CD4-positive, alpha-beta T cell treated with Interleukin-6 at 100 ng/mL for 8 hours (primary cell): ENCODE data around the gene RFX5.
A peak's percentile ranks its signal among the peaks of the same experiment; 100 is the strongest.
"Not testable (repeated sequence)": the region's sequence is repeated elsewhere in the genome, so short reads cannot be mapped to it uniquely, and the experiment has no call there.

Source experiments
- DNase-seq: peaks from one replicate; pipeline ENCODE4 v3.0.0-alpha.2; 2020; ENCODE audit warnings: mixed read lengths, low spot score

Gene RFX5

DNA sequence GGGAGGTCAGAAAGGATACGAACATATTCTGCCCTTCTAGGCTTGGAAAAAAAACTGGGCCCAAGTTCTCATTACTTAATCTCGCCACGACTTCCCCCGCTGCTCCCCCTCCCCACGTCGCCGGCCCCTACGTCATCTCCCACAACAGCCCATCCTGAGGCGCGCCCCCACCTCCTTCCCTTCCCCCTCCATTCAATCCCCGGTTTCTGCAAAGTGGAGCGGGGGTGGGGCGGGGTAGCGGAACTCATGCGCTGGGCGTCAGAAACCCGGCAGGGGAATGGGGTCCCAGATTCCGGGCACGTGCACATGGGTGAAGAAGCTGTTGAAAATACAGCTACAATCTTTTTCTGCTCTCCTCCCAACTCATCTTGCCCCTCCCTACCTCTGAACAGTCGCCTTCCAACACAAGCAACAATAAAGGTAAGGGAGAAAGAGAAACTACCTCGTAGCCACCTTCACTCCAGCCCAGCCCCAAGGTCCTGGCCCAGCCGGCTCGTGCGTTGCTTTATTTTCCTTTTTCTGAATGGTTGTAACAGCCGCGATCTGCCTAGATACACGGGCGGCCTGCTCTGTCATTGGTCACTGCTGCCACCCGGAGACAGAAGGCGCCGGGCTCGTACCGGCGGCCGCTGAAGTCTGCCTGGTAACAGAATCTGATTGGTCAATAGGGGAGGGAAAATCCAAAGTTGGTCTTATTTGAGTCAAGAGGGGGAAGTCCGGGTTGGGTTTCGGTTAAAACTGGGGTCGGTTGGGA is at the start of gene RFX5:
Gene RFX5 (minus strand): TSS at position 484 of the 754 bp plus-strand sequence. CDS start 932 bp downstream, outside the sequence.
- DNase-seq = peak; percentile 96

DNA sequence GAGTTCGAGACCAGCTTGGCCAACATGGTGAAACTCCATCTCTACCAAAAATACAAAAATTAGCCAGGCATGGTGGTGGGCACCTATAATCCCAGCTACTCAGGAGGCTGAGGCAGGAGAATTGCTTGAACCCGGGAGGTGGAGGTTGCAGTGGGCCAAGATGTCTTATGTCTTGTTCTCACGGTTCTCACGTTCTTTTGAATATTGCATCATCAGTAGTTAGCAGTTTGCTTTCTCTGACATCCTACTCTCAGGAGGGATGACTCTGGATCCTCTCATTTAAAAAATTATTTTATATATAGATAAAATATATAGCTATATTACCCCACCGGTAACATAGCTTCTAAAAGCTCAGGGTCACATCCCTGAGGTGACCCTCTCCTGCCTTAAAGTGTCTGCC is 49.2 kb upstream of the RFX5 start:
- DNase-seq = not testable (repeated sequence)

DNA sequence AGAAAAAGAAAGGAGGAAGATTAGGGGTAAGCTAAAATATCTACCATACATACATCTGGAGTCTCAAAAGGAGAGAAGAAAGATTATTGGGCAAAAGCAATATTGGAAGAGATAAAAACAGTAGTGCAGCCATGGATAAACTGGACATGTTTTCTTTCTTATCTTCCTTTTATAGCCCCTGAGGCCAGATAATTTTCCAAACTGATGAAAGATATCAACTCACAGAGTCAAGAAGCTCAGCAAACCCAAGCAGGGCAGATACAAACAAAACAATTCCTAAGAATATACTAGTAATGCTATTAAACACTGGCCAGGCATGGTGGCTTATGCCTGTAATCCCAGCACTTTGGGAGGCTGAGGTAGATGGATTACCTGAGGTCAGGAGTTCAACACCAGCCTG is 46.5 kb upstream of the RFX5 start:
- no peak for DNase-seq

DNA sequence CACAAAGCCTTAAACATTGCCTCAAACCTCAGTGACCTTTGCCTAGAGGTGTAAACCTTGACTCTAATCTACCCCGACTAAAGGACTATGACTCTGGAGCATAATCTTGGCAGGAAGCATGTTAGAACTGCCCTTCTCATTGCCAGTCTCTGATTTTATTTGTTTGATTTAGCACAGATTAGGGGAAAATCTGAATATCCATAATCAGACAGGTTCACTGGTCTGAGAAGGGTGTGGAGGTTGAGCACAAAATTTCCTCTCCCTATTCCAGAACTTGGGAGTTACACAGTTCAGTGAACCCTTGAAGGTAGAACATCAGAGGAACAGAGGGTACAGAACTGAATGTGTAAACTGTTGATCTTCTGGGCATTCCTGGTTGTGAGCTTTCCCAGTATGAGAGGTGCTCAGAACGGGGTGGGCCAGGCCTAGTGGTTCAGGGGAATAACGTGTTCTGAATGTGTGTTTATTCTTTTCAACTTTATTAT is 44.1 kb upstream of the RFX5 start:
- DNase-seq = no peak

DNA sequence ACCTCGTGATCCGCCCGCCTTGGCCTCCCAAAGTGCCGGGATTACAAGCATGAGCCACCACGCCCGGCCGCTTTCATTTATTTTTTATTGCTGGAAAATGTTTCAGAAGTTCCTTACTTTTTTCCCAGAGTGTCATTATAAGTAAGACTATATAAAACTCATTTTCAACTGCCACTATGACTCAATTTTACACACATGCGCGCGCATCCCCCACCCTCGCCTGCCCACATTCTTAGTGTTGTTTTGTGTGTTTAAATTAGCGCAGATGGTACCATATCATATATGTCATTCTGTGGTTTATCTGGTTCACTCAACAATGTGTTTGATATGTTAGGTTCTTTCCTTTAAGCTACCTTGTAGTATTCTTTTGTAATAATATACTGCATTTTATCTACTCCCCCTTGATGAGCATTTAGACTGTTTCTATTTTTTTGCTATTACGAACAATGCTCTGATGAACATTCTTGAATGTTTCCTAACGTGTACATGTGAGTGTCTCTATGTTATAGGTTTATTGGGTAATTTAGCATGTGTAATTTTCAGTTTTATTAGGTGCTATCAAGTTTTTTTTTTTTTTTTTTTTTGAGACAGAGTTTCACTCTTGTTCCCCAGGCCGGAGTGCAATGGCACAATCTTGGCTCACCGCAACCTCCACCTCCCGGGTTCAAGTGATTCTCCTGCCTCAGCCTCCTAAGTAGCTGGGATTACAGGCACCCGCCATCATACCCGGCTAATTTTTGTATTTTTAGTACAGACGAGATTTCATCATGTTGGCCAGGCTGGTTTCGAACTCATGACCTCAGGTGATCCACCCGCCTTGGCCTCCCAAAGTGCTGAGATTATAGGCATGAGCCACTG is 43.4 kb upstream of the RFX5 start:
- DNase-seq = not testable (repeated sequence)

DNA sequence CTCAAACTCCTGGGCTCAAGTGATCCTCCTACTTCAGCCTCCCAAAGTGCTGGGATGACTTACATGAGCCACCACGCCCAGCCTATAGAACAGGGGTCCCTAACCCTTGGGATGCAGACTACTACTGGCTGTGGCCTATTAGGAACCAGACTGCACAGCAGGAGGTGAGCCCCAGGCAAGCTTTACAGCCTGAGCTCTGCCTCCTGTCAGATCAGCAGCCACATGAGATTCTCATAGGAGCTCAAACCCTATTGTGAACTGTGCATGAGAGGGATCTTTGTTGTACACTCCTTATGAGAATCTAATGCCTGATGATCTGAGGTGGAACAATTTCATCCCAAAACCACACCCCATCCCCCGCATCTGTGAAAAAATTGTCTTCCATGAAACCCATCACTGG is 39.0 kb upstream of the RFX5 start:
- DNase-seq = no peak

DNA sequence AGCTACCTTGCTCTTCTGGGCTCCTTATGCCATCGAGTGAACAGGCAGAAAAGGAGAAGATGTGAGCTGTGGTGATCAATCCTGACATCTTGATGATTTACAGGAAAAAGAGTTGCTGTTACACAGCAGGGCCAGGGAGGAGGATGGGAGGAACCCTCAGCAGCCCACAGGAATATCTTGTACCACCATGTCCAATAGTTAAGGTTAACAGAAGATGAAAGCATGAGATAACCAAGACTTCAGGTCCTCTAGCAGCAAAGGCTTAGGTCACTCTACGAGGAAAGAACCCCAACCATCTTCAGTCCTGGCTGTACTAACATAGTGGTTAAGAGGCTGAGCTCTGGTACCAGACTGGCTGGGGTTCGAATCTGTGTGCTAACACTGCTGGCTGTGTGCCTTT is 37.5 kb upstream of the RFX5 start:
- DNase-seq = no peak

DNA sequence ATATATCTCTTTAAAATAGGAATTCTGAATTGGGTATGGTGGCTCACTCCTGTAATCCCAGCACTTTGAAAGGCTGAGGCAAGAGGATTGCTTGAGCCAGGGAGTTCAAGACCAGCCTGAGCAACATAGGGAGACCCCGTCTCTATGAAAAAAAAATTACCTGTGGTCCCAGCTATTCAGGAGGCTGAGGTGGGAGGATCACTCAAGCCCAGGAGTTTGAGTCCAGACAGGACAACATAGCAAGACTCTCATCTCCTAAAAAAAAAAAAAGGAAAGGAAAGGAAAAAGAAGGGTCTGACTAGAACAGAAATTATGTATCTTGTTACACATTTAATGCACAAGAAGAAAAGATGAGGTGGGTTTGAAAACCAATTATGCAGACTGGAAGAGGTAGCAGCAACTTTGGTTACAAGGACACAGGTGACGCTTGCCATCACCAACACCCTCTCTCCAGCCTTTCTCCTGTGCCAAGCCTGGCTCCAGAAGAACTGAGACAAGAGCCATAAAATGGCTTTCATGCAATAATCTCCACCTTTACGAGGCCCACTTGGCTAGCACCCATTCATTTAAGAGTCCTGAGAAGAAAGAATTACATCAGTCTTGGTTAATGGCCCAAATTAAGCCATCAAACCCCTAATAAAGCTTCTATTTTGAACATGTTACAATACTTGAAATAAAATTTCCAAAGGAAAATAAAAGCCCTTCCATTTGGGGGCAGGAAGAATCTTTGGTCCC is 30.3 kb upstream of the RFX5 start:
- DNase-seq = no peak

DNA sequence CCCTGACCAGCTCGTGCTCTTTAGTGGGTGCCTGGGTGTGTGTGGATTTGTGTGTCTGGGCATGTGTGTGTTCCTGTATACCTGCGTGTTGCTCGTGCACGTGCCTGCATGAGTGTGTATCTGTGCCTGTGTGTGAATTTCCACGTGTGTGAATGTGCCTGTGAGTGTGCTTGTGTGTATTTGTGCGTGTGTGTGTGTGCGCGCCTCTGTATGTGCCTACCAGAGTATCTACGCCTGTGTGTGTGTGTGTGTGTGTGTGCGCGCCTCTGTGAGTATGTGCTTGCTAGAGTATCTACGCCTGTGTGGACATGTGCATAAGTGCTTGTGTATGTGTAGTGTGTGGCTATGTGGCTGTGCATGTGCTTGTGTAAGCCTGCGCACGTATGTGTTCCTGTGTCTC is 26.1 kb upstream of the RFX5 start:
- DNase-seq = no peak

DNA sequence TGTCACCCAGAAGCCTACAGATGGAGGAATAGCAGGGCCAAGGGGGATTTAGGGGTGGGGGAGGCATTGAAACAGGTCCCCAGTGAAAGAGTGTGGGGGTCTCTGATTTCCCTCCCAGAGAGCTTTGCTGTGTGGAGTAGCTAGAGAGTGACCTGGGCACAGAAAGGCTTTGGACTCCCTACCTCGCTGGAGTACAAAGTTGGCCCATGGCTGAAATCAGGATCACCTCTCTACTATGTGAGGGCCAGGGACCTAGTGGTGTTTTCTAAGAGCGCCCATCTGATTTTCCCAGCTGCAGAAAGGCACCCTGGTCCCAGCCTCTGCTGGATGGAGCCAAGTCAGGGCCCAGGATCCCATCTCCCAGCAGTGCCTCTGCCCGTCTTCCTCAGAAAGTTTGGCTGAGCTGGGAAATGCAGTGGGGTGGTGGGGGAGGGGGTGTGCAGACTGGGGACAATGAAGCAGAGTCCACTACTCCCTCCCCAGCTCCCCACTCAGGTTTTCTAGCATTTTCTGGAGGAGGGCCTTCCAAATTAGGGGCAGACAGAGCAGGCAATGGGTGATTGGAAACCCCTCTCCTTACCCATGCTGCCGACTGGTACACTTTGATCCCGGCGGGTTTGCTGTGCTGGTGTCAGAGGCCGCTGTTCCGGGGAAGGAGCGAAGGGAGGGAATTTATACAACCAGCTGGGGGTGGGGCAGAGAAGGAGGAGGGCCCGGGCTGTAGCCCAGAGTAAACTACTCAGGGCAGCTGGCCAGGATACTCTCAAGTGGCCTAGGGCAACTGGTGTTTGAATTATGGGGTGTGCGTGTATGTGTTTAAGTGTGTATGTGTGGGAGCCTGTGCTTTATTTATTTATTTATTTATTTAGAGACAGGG is 25.2 kb upstream of the RFX5 start, which contains the start of gene SELENBP1:
Gene SELENBP1 (minus strand): TSS at position 648 of the 877 bp plus-strand sequence. CDS start 64 bp downstream, at position 584.
- DNase-seq = no peak

DNA sequence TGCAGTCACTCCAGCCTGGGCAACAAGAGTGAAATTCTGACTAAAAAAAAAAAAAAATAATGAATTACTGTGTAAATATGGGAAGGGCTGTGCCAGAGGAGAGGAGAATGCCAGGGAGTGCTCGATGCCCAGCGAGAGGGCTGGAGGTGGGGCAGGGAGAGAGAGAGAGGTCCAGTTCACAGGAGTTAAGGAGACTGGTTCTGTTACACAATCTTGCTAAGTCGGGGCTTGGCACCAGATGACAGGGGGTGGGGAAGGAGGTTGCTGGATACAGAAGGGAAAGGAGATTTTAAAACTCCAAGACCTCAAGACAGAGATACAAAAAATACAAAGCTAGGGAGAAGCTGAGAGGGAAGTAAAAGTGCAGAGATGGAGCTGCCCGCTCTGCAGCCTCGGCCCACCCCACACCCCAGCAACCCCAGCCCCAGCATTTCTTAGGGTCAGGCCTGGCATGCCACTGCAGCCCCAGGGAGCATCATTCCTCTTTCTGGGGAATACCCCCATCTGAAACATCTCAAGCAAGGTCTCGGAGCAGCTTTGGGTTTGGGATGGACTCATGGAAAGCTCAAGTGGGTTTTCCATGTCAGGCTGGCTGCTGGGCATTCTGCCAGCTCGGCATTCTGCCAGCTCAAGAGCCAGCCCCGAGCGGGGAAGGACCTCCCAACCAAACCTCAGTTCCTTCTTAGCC is 24.5 kb upstream of the RFX5 start:
- DNase-seq = no peak

DNA sequence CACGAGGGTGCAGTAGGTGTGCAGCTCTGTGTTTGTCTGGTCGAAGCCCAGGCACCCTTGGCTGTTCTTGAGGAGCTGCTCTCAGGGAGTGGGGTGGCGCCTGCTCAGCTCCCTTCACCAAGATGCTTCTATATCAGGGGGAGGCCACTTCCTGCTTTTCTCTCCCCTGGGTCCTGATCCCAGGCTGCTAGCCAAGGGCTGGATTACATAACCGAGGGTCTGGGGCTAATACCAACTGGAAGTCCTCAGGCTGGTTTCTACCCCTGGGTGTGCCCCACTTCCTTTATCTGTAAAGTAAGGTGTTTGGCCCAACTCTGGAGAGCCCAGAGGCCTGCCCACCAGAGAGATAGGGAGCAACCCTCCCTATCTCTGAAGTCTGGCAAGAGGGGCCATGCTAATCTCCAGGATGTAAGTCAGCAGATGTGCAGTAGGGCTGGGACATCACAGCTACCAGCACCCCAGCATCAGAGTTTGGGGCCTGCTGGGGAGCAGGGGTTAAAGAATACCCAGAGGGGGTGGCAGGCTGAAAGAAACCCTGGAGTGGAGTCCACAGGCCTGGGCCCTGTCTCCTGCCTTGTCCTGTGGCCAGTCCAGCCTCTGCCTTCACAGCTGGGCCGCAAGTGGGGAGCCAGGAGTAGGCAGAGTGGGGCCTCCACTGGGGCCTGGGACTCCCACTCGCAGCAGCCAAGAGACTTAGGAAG is 23.3 kb upstream of the RFX5 start:
- no peak for DNase-seq

DNA sequence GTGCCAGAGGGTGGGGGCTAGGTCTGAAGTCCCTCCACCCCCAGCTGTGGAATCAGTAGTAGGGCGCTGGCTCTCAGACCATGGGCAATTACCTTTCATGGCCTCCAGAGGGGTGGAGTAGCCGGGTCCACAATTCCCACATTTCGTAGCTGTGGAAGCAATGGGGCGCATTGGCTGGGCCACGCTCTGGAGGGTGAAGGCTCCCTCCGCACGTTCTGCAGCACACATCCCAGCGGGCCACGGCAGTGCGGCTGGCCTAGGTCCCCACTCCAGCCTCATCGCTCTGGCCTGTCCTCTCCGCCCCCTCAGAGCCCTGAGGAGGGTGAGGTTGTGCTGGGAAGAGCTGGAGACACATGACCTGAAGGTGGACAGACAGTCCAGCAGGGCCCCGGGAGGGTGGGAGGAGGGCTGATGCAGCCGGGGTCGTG is 22.6 kb upstream of the RFX5 start:
- no peak for DNase-seq

DNA sequence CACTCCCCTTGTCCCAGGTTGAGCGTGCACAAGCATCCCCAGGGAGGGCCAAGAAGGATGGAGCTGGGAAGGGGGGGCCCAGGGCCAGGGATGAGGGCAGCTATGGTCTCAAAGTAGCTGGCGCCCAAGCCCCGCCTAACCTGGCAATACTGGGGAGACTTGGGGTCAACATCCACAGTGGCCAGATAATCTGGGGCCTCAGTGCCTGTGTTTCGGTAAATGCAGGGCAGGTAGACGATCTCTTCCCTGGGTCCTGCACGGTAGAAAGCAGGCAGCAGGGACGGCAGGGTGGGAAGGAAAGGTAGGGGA is 22.2 kb upstream of the RFX5 start:
- DNase-seq = no peak

DNA sequence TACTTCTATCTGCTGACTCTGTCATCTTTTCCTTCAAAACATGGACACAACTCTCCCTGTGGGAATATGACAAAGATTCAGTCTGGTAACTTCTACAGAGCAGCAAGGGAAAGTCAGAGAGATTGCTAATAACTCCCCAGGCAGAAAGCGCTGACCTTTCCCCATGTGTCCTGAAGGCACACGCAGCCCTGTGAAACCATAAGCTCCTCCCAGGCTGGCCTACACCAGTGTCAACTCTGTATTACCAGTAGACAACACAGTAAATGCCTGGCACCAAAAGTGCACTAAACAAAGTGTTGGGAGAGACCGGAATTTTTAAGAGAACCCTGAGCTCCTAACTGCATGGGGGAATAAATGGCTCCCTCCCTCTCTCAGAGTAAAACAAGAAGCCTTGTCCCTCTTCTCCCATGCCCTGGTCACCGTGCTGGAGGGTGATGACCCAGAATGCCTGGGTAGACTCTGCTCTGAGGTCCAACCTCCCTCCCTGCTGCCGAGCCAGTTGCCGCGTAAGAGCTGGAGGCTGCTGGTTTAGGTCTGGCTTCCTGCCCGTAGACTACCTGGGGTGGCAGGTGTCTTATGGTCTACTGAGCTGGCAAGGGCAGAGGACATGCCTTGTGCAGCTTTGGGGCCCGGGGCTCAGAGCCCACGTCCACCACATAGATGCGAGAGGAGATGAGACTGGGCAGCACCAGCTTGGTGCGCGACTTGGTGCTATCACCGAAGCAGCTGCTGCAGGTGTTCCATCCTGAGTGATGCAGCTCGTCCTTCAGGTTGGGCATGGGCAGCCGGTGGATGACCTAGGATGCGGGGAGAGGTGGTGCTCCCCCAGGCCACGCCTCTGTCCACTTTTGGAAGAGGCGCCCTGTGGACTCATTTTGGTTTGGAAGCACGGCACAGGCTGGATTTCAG is 21.6 kb upstream of the RFX5 start:
- no peak for DNase-seq

DNA sequence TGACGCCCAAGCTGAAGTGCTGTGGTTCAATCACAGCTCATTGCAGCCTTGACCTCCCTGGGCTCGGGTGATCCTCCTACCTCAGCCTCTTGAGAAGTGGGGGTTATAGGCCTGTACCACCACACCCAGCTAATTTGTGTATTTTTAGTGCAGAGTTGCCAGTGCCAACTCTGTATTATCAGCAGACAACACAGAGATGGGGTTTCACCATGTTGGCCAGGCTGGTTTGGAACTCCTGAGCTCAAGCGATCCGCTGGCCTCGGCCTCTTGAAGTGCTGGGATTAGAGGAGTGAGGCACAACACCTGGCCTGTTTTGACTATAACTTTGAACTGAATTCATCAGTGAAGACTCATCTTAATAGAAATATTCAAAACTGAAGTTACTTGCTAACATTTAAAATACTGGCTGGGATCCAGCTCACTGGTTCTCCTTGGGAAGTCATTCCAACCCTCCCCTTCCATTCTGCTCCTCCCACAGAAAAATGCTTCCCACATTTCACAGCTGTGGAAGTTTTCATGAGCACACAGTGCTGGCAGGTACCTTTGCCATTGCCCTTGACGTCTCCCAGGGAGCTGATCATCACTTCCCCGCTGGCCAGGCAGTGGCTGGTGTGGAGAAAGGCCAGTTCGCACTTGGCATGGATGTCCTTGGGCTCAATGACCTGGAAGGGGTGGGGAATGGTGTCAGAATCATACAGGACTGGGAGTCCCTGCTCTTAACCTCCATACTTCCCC is 20.8 kb upstream of the RFX5 start:
- DNase-seq = no peak

DNA sequence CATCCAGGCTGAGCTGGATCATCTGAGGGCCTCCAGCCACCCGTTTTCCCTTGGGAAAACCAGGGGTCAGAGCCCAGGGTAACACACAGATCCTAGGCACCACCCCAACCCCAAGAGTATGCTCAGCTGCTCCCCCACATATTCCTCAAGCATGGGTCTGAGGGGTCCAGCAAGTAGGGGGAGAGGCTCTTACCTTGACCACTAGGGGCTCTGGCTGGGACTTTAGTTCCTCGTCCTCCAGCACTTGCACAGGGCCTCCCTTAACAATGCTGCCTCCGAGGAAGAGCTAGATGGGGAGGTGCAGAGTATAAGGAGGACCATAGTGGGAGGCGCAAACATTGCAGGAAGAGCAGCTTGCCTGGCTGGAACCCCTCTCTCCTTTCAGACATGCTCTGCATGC is 17.9 kb upstream of the RFX5 start:
- no peak for DNase-seq
